Uterus (tissue), 4 donors: ENCODE measurements around the gene TLR8. TPM values are rescaled to one million over a fixed set of nuclear protein-coding genes. Genes with fewer than 3 reads are reported as not detected.

ENCODE experiments used
- DNase-seq, 2 donors: peaks; one replicate each; pipeline ENCODE4 v3.0.0-alpha.2; 2019 to 2020
- H3K27ac ChIP-seq, 2 donors: fragments of 200-600 bp; sonication (generic); 1 replicate in 1 of 2; 2 replicates in 1 of 2; pipeline ENCODE4 v1.5.1; 2016 to 2018
- H3K27me3 ChIP-seq, 2 donors: fragments of 200-600 bp; sonication (generic); one replicate each; pipeline ENCODE4 v1.5.1; 2018 to 2019; ENCODE audit warnings: control low read depth in 1 of 2
- H3K36me3 ChIP-seq, 2 donors: fragments of 200-600 bp; sonication (generic); one replicate each; pipeline ENCODE4 v1.5.1; 2019; ENCODE audit warnings: control low read depth in 1 of 2
- H3K4me1 ChIP-seq, 2 donors: fragments of 200-600 bp; sonication (generic); one replicate each; pipeline ENCODE4 v1.5.1; 2018 to 2019; ENCODE audit warnings: control low read depth in 1 of 2
- H3K4me3 ChIP-seq, 2 donors: fragments of 200-600 bp; sonication (generic); 1 replicate in 1 of 2; 2 replicates in 1 of 2; pipeline ENCODE4 v1.5.1; 2018 to 2019; ENCODE audit warnings: mild to moderate bottlenecking in 1 of 2
- H3K9me3 ChIP-seq, 2 donors: fragments of 200-600 bp; sonication (generic); one replicate each; pipeline ENCODE4 v1.5.1; 2019; ENCODE audit warnings: control low read depth in 1 of 2
- CTCF ChIP-seq, 4 experiments: fragments of 200-600 bp in 2 of 4; fragments of 450-650 bp in 2 of 4; sonication (generic) in 2 of 4; IDR thresholded peaks; one replicate each; pipeline ENCODE4 v1.5.1; 2016 to 2019; ENCODE audit warnings: antibody characterized with exemption in 4 of 4, mild to moderate bottlenecking in 2 of 4, moderate library complexity in 1 of 4
- POLR2A ChIP-seq, 2 donors: fragments of 450-650 bp; IDR thresholded peaks; one replicate each; pipeline ENCODE4 v1.6.1; 2016; ENCODE audit warnings: antibody characterized with exemption in 2 of 2, mild to moderate bottlenecking in 1 of 2, moderate library complexity in 1 of 2
- intact Hi-C: fragments of 100-400 bp; cut with DNase I; formaldehyde crosslinking; loops from one replicate; pipeline ENCODE4 v1.15.1; 2023; ENCODE audit warnings: low total_unique reads
- total RNA-seq, 4 donors: library from RNA; depleted of rRNA in 3 of 4; stranded (reverse); fragments of >200 nt in 3 of 4; gene quantifications; one replicate each; pipeline versions ENCODE4 v1.1.0 to v1.2.4, GENCODE V29; 2014 to 2023
- donor health status: DM: yes; HTN: yes; CAD: no.

The TLR8 gene
- total RNA-seq, 4 donors from 2014 or later, result 0.29 to 0.55 (median 0.55) TPM; not detected in 1

DNA sequence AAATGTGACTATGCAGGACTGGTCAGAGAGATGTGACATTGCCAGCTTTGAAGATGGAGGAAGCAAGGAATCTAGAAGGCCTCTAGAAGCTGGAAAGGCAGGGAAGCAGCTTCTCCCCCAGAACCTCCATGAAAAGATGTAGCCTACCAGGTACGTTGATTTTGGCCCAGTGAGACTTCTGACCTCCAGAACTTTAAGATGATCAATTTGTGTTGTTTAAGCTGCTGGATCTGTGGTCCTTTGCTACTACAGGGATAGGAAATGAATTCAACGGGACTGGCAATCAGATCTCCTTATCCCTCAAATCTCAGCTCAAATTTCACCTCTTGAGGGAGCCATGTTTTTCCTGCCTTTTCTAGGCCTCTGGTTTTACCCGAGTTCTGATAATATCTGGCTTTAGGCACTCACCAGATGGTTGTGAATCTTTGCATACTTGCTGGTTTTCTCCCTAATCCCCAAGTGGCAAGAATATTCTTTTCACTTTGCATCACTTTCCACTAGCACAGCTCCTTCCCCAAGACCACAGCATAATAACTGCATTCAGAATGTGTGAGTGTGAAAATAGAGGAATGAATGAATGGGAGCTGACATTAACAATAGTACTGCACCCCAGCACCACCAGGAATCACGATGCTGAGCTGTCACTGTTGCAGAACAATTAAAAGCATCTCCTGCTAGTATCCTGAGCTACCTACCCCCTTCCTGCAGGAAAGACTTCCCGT, 42.9 kb downstream of the TLR8 start:
- peak overlapping the region; percentile 73 to 76 for H3K27ac ChIP-seq
- no peaks in the 10 kb centered on the region for H3K4me1 ChIP-seq
- H3K4me3 ChIP-seq, result no peak overlapping the region
- intact Hi-C loops, result loop anchor here (10.0 kb wide), 1 partner anchor 1085 kb away; no protein-coding TSS in a partner anchor
- H3K36me3 ChIP-seq, result no peaks in the 10 kb centered on the region
- no peak for DNase-seq
- H3K27me3 ChIP-seq, result no peaks in the 10 kb centered on the region
- no peaks in the 10 kb centered on the region for H3K9me3 ChIP-seq
- TF ChIP-seq CTCF (IDR thresholded peaks at IDR 0.05), result no peak
- no peak for TF ChIP-seq POLR2A (IDR thresholded peaks at IDR 0.05)

GRCh38 chrX:12949927-12950656, 43.7 kb downstream of the TLR8 start:
- Histone ChIP-seq H3K4me1 (no peaks in the 10 kb centered on the region), H3K36me3 (no peaks in the 10 kb centered on the region), H3K4me3 (no peak overlapping the region), H3K27ac (peak overlapping the region; percentile 73 to 76), H3K27me3 (no peaks in the 10 kb centered on the region), H3K9me3 (no peaks in the 10 kb centered on the region)
- DNase-seq, result peak; percentile 85 to 89
- TF ChIP-seq POLR2A (IDR thresholded peaks at IDR 0.05), result peak; percentile 16 to 26
- TF ChIP-seq CTCF (IDR thresholded peaks at IDR 0.05), result no peak
- intact Hi-C loops, result loop anchor here (10.0 kb wide), 2 partner anchors 545 to 1085 kb away; no protein-coding TSS in a partner anchor

GRCh38 chrX:12950851-12951594, 44.6 kb downstream of the TLR8 start:
- Histone ChIP-seq H3K9me3 (no peaks in the 10 kb centered on the region), H3K36me3 (no peaks in the 10 kb centered on the region), H3K4me3 (no peak overlapping the region), H3K27ac (peak overlapping the region; percentile 73 to 76), H3K27me3 (no peaks in the 10 kb centered on the region), H3K4me1 (no peaks in the 10 kb centered on the region)
- TF ChIP-seq POLR2A (IDR thresholded peaks at IDR 0.05), result no peak
- no peak for TF ChIP-seq CTCF (IDR thresholded peaks at IDR 0.05)
- intact Hi-C loops, result loop anchor here (10.0 kb wide), 1 partner anchor 544 kb away; no protein-coding TSS in a partner anchor
- DNase-seq, result no peak

- no peaks in the 10 kb centered on the region for H3K36me3 ChIP-seq
- H3K9me3 ChIP-seq, result no peaks in the 10 kb centered on the region
- TF ChIP-seq POLR2A (IDR thresholded peaks at IDR 0.05) (no peak), CTCF (IDR thresholded peaks at IDR 0.05) (no peak)
- no peak overlapping the region for H3K4me3 ChIP-seq
- no peaks in the 10 kb centered on the region for H3K27me3 ChIP-seq
- intact Hi-C loops, result loop anchor here (10.0 kb wide), 1 partner anchor 543 kb away; no protein-coding TSS in a partner anchor
- H3K27ac ChIP-seq, result peak overlapping the region in 1 of 2 donors; percentile 76
- H3K4me1 ChIP-seq, result no peaks in the 10 kb centered on the region
- no peak for DNase-seq
These were observed 45.2 kb downstream of the TLR8 start for GRCh38 chrX:12951595-12951975.
